NCI-H2196 (cell line): Measurements from ENCODE around the gene TRNP1.

Experiments
- DNase-seq: peaks from one replicate; lab custom pipeline; 2025; ENCODE audit not compliant: unreplicated experiment; lab: John Stamatoyannopoulos, UW

TRNP1 gene

DNA sequence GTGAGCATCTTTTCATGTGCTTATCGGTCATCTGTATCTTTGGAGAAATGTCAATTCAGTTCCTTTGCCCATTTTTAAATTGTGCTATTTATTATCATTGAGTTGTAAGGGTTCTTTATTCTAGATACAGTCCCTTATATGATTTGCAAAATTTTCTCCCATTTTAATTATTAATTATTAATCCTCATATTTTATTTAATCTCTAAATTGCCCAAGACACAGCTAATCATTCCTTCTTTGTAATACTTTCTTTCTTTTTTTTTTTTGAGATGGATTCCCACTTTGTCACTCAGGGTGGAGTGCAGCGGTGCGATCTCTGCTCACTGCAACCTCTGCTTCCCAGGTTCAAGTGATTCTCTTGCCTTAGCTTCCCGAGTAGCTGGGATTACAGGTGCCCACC, 32.2 kb downstream of the TRNP1 start:
- DNase-seq = no peak

DNA sequence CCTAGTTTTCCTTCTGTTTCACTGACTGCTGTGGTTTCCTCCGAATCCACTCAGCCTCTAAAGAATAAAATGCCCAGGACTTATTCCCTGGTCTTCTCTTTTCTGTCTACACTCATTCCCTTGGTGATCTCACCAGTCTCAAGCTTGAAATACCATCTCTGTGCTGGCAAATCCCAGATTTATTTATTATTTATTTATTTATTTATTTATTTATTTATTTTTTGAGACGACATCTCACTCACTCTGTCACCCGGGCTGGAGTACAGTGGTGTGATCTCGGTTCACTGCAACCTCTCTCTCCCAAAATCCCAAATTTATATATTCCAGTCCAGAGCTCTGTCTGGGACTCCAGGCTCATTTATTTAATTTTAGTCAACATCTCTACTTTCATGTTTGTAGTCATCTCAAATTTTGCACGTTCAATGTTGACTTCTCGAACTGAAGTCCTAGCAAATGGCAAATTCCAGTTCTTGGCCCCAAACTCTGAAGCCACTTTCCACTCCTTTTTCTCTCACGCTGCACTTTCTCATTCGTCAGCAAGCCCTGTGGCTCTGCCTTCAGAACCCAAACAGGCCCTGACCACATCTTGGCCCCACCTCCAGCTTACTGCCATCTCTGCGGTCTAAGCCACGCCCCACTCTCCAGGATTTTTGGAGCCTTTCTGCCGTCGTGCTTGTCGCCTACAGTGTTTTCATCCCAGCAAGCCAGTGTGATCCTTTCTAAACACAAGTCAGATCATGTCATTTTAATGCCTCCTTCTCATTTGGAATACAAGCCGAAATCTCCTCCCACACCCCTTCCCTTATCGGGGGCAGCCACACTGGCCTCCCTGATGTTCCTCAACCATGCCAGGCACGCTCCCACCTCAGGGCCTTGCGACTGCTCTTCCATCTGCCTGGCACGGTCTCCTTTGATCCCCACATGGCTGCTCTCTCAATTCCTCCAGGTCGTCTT, 33.4 kb downstream of the TRNP1 start:
- DNase-seq = peak; percentile 87

DNA sequence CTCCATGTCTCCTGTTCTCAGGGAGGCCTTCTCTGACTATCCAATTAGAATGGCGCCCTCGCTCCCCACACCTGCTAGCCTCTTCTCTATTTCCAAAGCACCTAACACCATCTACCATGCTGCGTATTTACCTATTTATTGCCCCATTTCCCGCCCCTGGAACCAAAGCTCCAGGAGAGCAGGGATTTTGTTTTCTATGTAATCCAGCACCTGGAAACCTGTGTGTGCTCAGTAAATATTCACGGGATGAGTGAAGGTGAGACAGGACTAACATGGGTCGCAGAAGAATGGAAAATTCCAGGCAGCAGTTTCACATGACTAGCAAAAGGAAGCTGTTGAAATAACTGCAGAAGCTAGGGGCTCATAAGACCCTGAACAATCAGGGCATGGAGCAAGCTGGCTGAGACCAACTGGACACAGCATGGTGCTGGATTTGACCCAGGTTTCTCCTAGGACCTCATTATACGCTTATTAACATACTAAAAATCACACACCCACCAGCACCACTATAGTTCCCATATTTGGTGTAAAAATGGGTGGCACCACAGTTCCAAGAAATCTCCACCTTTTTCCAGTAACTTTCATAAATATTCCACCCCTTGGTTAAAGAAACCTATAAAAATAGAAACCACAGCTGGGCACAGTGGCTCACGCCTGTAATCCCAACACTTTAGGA, 34.2 kb downstream of the TRNP1 start:
- peak; percentile 64 for DNase-seq

GRCh38 chr1:27029517-27029916, 36.0 kb downstream of the TRNP1 start:
- DNase-seq = no peak

DNA sequence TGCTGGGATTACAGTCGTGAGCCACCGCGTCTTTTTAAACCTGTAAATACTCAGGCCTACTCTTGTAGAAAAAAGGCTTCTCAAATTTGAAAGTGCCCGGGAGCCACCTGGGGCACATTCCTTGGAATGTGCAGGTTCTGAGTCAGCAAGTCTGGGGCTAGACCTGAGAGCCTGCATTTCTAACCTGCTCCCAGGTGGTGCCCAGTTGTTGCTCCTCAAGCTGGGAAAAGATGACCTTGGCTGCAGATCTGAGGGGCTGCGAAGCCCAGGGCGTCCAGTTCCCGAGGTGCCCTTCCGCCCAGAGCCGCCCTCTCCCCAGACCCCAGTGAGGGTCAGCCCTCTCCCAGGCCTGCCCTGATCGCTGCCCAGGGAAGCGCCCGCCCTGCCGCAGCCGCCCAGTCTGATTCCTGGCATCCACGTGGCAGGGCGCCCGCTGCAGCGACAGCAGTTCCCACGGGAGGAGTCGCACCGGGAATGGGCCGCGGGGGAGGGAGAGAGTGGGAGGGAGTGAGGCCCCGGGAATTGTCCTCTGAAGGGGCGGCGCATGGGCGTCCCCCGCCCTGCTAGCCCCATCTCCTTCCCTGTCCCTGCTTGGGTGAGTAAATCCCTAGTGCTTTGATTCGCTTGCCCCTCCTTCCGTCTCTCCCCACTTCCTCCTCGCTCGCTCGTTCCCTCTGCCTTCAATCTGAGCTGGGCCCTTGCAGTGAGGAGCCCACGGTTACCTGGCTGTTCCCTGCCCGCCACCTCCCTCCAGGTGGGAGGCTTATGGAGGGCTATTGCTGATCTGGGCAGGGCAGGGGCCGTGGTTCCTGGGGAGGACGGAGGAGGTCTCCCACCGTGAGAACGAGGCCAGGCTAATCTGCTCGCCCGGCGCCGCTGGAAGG, 38.0 kb downstream of the TRNP1 start:
- no peak for DNase-seq

GRCh38 chr1:27032119-27032461, 38.6 kb downstream of the TRNP1 start:
- no peak for DNase-seq

GRCh38 chr1:27033043-27033746, 39.7 kb downstream of the TRNP1 start:
- DNase-seq = no peak

DNA sequence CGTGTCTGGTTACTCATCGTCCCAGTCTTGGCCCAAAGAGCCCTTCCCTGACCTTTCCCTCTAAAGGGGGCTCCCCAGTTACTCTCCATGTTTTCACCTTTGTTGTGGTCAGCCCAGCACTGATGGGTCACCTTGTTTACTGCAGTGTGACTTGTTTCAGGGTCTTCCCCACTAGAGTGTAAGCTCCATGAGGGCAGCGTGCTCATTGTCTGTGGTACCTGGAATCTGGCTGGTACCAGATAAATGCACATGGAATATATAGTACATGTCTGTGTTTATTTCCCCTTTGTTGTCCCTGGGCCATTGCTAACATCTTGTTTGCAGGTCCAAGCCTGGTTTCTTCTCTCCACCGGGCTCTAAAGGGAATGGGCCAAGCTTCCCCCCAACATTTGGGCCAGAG, 41.9 kb downstream of the TRNP1 start:
- DNase-seq = no peak

- DNase-seq = no peak
Measured at GRCh38 chr1:27036718-27037117, 43.2 kb downstream of the TRNP1 start.

DNA sequence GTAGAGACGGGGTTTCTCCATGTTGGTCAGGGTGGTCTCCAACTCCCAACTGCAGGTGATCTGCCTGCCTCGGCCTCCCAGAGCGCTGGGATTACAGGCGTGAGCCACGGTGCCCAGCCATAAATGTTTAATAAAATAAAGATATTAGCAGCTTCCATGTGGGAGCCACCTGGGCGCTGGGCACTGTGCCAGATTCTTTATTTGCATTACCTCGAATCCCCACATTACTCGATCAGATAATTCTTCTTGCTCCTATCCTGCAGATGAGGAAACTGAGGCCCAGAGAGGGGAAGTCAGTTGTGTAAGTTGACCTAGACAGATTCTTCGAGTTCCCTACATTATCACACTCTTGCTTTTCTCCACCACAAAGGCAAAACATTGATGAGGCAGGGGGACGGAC, 44.0 kb downstream of the TRNP1 start:
- no peak for DNase-seq

- no peak for DNase-seq
Measured at GRCh38 chr1:27038020-27038419, 44.5 kb downstream of the TRNP1 start.

- no peak for DNase-seq
Measured at GRCh38 chr1:27042670-27043069, 49.2 kb downstream of the TRNP1 start.

- peak; percentile 91 for DNase-seq
Measured at GRCh38 chr1:27044613-27045151, 51.2 kb downstream of the TRNP1 start.

DNA sequence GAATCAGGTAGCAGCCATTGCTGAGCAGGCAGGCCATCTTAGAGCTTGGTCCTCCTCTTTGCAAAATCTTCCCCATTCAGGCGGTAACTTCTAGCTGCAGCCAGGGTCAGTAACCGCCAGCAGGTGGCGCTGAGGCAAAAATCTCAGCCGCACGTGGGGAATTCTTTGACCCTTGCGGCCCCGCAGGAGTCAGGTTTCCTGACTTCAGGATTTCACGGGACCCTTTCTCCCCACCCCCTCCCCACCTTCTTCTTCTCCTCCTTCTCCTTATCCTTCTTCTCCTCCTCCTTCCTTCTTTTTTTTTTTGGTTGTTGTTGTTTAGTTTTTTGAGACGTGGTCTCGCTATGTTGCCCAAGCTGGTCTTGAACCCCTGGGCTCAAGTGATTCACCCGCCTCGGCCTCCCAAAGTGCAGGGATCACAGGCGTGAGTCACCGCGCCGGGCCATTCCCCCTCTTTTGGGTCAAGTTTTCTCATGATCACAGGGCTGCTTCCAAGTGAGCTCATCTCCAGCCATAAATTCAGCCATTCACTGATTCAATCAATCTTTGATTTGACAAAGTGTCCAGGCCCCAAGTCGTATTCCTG, 52.6 kb downstream of the TRNP1 start:
- peak; percentile 58 for DNase-seq

DNA sequence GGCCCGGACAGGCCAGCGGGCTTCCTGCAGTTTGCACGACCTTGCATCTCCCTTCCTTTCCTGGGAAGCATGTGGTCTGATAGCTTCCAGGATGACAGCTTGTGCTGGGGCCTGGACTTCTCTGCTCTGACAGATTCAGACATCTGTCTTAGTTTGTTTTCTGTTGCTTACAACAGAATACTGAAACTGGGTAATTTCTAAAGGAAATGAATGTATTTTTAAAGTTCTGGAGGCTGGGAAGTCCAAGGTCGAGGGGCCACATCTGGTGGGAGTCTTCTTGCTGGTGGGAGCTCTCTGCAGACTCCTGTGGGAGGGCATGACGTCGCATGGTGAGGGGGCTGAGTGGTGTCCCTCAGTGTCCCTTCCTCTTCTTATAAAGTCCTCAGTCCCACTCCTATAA, 54.4 kb downstream of the TRNP1 start:
- DNase-seq = no peak

DNA sequence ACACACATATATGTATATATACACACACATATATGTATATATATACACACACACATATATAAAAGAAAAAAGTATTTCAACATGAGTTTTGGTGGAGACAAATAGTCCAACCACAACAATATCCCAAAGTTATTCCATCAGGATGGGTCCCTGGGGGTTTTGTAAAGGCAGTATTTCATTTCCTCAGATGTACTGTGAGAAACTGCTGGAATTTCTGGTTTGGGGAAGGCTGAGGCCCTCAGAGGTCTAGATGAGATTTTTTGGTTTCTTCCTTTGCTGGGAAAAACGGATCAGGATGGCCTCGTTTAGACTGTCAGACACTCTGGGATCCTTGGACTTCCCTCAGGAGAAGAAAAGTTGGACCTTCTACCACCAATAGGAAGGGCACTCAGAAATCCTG, 55.6 kb downstream of the TRNP1 start:
- DNase-seq = no peak

DNA sequence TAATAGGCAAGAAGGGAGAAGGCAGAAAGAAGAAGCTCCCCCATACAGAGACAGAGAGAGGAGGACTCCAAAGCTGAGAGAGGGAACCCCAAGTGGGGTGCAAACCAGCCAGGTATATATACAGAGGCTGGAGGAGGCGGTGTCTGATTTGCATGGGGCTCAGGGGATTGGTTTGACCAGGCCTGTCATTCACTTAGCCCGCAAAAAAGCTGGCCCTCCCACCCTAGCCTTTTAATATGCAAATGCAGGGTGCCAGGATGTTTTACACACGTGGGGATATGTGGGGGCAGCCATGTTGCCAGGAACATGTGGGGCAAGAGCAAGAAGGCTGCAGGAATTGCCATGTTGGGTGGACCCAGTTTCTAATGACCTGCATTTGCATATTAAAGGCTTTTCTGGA, 56.1 kb downstream of the TRNP1 start:
- DNase-seq = no peak
